GM13976 (cell line): ENCODE results near the gene BEAN1.
"Not testable (repeated sequence)": the region's sequence is repeated elsewhere in the genome, so short reads cannot be mapped to it uniquely, and the experiment has no call there.

Experiments
- DNase-seq: peaks from one replicate; pipeline ENCODE4 v3.0.0; 2012; ENCODE audit warnings: low spot score
- in situ Hi-C: fragments of 300-500 bp; cut with MboI; formaldehyde crosslinking; loops from one replicate; pipeline ENCODE4 v1.12.0; 2022; ENCODE audit warnings: low sequenced_read_pairs, mixed read lengths, inconsistent platforms; ENCODE audit not compliant: unreplicated experiment
- TF ChIP-seq, protein P1 (sequence below): IDR thresholded peaks from 2 replicates; pipeline ENCODE4 v1.5.1; 2012; ENCODE audit warnings: borderline replicate concordance, mild to moderate bottlenecking; ENCODE audit not compliant: insufficient read depth; ENCODE audit errors: extremely low read depth, missing control alignments, control extremely low read depth

Gene BEAN1

DNA sequence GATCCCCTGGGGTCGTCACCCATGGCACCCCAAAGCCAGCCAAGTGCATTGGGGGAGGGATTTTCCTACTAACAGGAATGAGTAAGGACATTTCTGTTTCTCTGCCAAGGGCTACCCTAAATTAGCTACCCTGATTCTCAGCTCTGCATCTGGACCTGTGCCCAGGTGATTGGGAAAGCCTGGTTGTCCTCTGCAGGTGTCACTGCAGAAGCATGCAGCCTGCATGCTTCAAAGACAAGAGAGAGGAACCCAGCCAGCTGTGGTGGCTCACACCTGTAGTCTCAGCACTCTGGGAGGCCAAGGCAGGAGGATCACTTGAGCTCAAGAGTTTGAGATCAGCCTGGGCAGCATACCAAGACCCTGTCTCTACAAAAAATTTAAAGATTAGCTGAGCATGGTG, 19.6 kb downstream of the BEAN1 start:
- TF ChIP-seq, protein P1, sequence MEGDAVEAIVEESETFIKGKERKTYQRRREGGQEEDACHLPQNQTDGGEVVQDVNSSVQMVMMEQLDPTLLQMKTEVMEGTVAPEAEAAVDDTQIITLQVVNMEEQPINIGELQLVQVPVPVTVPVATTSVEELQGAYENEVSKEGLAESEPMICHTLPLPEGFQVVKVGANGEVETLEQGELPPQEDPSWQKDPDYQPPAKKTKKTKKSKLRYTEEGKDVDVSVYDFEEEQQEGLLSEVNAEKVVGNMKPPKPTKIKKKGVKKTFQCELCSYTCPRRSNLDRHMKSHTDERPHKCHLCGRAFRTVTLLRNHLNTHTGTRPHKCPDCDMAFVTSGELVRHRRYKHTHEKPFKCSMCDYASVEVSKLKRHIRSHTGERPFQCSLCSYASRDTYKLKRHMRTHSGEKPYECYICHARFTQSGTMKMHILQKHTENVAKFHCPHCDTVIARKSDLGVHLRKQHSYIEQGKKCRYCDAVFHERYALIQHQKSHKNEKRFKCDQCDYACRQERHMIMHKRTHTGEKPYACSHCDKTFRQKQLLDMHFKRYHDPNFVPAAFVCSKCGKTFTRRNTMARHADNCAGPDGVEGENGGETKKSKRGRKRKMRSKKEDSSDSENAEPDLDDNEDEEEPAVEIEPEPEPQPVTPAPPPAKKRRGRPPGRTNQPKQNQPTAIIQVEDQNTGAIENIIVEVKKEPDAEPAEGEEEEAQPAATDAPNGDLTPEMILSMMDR: no peak
- in situ Hi-C loops: no loop called here
- DNase-seq: no peak

DNA sequence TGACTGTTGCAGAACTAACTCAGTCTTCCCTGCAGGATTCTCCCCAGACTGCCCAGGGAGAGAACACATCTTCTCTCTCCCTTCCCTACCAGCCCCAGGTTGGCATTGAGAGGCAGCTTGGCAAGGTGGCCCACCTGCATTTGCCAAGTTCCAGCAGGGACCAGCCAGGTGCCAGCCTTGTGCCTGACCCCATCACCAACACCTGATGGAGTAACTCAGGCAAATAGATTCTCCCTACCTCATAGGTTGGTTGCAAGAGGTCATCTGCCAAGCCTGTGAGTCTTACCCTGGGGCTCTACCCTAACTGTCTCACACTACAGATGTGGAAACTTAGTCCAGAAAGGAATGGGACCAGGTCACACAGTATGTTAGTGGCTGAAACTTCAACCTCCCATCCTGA, 20.4 kb downstream of the BEAN1 start:
- in situ Hi-C loops: no loop called here
- TF ChIP-seq, protein P1: no peak
- DNase-seq: no peak

DNA sequence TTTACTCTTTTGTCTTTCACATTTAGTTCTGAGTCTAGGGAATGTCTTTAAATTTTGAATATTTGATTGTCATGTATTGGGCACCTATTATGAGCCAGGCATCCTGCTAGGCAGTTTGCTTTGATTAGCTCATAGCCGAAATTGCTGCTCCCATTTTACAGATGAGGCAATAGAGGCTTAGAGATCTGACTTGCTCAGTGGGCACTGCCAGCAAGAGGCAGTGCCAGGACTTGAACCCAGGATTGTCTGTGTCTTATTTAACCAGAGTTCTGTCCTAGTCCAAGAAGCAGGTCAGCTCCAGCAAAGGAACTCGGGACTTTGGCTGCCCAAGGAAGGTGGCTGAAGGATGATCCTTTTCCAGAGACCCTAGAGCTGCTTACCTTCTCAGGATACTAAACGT, 24.5 kb downstream of the BEAN1 start:
- DNase-seq: no peak
- TF ChIP-seq, protein P1: no peak
- in situ Hi-C loops: no loop called here

DNA sequence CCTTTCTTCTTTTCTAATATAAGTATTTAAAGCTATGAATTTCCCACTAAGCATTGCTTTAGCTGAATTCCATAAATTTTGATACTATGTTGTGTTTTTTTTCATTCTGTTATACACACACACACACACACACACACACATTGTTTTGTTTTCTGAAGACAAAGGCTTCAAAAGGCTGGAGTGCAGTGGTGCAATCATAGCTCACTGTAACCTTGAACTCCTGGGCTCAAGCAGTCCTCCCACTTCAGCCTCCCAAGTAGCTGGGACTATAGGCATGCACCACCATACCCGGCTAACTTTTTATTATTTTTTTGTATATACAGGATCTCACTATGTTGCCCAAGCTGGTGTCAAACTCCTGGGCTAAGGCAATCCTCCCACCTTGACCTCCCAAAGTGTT, 26.1 kb downstream of the BEAN1 start:
- DNase-seq, in situ Hi-C loops: not testable (repeated sequence)

DNA sequence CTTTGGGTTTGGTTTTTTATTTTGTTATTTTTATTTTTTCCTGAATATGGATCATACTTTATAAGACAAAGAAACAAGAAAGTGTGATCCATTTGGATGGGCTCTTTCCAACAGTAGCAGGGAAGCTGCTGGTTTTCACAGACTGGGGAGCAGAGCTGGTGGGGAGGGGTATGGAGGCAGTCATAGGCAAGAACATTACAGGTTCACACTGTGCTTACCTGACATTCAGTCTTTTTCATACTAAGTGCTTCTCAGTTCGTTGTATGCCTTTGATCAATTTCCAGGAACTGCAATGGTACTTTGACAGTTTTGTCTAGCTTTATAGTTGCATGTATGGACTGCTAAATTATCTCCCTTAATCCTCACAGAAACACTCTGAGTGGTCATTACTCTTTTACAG, 27.7 kb downstream of the BEAN1 start:
- no peak for DNase-seq
- TF ChIP-seq, protein P1: no peak
- in situ Hi-C loops: no loop called here

DNA sequence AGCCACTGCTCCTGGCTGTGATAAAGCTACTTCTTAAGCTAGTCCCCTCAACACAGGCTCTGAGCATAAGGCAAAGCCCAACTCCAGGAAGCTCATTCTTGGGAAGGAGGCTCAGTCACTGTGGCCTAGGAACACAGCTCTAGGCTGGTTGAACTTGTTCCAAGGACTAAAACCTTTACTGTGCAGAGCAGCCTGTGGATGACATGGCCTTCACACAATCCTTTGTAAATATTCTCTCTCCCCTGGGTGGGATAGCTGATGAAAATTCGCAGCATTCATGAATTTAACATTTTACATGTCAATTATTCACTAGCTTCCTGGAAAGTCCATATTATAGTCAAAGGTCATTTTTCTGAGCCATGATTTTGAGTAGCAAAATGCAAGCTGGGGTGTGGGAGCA, 28.9 kb downstream of the BEAN1 start:
- no peak for DNase-seq
- TF ChIP-seq, protein P1: no peak
- in situ Hi-C loops: no loop called here

DNA sequence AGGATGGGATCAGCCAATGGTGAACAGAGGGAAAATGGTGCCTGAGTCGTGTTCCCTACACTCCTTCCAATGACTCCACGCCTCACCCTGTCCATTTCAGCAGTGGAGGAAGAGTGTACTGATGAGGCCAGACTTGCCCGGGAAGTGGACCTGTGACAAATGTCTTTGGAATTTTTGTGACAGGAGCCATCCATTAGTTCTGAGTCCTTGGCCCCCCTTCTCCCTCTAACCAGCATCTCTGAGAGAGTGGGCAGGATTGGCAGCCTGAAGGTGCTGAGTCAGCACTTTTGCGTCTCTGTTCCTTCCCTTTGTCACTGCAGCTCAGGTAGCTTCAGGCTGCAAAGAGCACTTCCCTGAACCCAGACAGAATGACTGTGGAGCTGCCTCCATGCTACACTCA, 30.8 kb downstream of the BEAN1 start:
- no peak for DNase-seq
- TF ChIP-seq, protein P1: no peak
- in situ Hi-C loops: no loop called here
